Stimulated activated CD4-positive, alpha-beta T cell treated with anti-CD3 and anti-CD28 coated beads, Interleukin-2, amount 100 ng/mL, for 4 hours (primary cell): Measurements from ENCODE around the gene PRM1.
A peak's percentile ranks its signal among the peaks of the same experiment; 100 is the strongest.
"Not testable (repeated sequence)": the region's sequence is repeated elsewhere in the genome, so short reads cannot be mapped to it uniquely, and the experiment has no call there.

ENCODE experiments used
- DNase-seq: peaks from one replicate; pipeline ENCODE4 v3.0.0-alpha.2; 2020; ENCODE audit warnings: low read depth

The PRM1 gene

GRCh38 chr16:11314309-11314894 is 33.3 kb upstream of the PRM1 start:
- DNase-seq: no peak

DNA sequence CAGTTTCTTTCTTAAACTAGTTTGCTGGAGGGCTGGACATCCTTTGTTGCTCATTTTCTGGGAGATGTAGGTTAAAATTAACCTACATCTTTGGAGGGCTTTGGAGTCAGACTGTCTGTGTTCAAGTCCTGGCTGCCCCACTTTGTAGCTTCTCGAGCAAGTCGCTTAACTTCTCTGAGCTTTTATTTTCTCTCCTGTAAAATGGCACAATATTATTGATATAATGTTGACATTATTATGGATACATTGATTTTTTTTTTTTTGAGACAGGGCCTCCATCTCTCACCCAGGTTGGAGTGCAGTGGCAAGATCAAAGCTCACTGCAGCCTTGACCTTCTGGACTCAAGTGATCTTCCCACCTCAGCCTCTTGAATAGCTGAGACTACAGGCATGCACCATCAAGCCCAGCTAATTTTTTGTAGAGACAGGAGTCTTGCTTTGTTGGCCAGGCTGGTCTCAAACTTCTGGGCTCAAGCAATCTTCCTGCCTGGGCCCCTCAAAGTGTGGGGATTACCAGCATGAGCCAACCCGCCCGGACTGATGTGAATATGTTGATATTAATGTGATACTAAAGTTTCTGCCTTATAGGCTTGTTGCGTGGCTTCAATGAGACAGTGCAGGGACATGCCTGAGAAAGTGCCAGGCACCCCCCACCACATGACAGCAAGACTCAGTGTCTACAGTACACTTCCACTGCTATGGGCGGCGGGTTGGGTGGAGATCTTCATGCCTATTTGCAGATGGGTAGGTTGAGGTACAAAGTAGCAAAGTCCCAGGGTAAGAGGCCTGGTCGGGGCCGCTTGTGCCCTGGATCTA is 32.6 kb upstream of the PRM1 start:
- DNase-seq: no peak

- peak; percentile 24 for DNase-seq
These were observed 31.8 kb upstream of the PRM1 start for GRCh38 chr16:11312718-11313492.

- no peak for DNase-seq
These were observed 29.9 kb upstream of the PRM1 start for GRCh38 chr16:11310997-11311561.

- DNase-seq: no peak
These were observed 29.5 kb upstream of the PRM1 start for GRCh38 chr16:11310634-11310977.

- DNase-seq: no peak
These were observed 28.9 kb upstream of the PRM1 start for GRCh38 chr16:11309895-11310633.

GRCh38 chr16:11308493-11309283 is 27.6 kb upstream of the PRM1 start:
- DNase-seq: no peak

DNA sequence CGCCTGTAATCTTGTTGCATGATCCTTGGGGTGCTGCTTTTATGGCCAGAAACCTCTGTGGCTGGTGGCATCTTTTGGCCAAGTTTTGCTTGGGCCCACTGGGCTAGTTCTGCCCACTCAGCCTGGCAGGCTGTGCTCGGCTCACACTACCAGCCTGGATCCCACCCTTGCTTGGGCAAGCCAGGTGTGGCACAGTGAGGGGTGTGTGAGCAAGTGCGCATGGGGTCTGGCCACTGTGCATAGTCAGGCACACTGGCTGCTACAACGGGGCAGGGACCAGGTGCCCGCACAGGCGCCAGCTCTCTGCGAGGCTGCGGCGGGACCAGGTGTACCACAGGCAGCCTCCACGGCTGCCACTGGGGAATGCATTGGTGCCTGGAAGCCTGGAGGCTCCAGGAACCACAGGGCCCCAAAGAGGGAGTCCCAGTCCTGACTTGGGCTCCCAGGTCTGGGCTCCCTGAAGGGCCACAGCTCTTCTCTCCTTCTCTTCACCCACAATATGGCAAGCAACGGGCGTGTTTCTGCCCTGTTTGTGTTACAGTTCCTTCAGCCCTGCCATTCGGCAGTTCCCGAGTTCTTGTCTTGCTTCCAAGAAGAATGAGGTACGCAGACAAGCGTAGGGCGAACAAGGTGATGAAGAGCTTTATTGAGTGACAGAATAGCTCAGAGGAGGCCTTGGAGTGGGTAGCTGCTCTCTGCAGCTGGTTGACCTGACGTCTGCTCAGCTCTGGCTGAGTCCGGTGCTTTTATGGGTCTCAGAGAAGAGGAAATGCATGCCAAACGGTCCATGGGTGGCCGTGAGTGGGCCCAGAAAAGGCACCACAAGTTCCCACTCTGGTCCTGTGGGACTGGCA is 26.7 kb upstream of the PRM1 start:
- no peak for DNase-seq

DNA sequence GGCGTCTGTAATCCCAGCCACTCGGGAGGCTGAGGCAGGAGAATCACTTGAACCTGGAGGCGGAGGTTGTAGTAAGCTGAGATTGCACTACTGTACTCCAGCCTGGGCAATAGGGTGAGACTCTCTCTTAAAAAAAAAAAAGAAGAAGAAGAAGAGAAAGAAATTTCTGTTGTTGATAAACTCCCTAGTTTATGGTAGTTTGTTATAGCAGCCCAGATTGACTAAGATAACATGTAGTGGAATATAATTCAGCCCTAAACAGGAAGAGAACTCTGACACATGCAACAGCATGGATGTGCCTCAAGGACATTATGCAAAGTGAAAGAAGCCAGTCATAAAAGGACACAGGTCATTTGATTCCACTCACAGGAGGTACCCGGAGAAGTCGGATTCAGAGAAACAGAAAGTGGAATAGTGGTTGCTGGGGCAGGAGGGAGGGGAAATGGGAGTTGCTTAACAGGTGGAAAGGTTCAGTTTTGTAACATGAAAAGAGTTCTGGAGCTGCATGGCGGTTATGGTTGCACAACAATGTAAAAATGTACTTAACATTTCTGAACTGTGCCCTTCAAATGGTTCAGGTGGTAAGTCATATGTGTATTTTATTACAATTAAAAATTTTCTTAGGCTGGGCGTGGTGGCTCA is 26.0 kb upstream of the PRM1 start:
- DNase-seq: no peak

GRCh38 chr16:11306381-11306780 is 25.3 kb upstream of the PRM1 start:
- DNase-seq: no peak

GRCh38 chr16:11303405-11304138 is 22.4 kb upstream of the PRM1 start:
- DNase-seq: no peak

DNA sequence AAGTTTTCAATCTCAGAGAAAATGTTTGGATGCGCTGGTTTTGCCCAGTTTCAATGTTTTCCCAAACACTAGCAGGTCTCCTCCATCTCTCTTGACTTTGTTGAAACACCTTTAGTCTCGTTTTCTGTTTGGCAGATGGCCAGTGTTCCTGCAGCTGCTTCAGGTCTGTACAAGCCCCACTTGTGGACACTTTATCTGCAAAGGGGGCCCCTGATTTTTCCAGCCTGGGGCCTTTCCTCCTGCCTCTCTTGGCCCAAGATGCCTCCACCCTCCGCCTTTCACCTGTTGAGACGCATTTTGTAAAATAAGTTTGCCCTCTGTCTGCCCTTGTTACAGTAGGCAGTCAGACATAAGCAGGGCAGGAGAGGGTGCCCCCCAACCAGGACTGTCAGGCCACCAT is 21.8 kb upstream of the PRM1 start:
- no peak for DNase-seq

- DNase-seq: no peak
These were observed 20.7 kb upstream of the PRM1 start for GRCh38 chr16:11301645-11302501.

DNA sequence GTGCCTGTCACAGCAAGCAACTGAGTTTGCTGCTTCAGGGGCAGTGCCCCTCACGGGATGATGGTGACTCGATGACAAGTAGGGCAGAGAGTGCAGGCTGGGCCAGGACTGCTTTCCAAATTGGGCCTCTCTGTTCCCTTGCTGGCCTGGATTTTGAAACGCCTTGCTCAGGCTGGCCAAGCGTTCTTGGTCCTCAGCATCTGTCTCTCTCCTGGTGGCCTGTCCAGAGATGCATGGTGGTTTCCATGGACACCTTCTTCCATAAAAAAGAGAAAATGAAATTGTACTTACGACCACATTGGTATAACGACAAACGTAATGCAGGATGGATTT is 19.4 kb upstream of the PRM1 start:
- no peak for DNase-seq

GRCh38 chr16:11299865-11300559 is 18.9 kb upstream of the PRM1 start:
- DNase-seq: no peak

DNA sequence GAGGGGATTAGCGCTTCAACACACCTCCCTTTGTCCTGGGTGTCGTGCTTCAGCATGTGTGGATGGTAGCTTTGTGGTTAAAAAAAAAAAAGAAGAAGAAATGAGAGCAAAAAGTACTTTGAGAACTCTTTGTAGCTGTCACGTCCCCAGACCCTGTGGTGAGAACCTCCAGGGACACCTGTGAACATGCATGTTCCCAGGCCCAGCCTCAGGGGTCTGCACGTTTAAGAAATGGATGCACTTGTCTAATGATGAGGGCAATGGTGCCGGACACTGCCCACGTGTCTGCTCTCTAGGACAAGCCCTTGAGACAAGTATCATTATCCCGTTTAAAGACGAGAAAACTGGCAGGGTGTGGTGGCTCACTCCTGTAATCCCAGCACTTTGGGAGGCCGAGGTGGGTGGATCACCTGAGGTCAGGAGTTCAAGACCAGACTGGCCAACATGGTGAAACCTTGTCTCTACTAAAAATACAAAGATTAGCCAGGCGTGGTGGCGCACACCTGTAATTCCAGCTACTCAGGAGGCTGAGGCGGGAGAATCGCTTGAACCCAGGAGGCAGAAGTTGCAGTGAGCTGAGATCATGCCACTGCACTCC is 17.9 kb upstream of the PRM1 start:
- DNase-seq: not testable (repeated sequence)
